B cell (primary cell): Measurements from ENCODE around the gene SAC3D1. TPM values are rescaled to one million over a fixed set of nuclear protein-coding genes. Genes with fewer than 3 reads are reported as not detected.
A peak's percentile ranks its signal among the peaks of the same experiment; 100 is the strongest.

ENCODE experiments used
- ATAC-seq: fragments of 200-7000 bp; cut with Tn5 transposase; one replicate; pipeline ENCODE4 v1.10.0; 2021; ENCODE audit warnings: low read depth, mild to moderate bottlenecking, moderate number of reproducible peaks, moderate library complexity
- CTCF ChIA-PET: fragments of 350-600 bp; sonication (Branson Sonifier 250); formaldehyde crosslinking; loops from one replicate; lab custom pipeline; 2021; ENCODE audit warnings: antibody characterized with exemption, inconsistent platforms; lab: Charles Lee
- POLR2A ChIA-PET: fragments of 350-600 bp; sonication (Branson Sonifier 250); formaldehyde crosslinking; loops from one replicate; lab custom pipeline; 2021; ENCODE audit warnings: antibody characterized with exemption; lab: Charles Lee
- DNase-seq: peaks from one replicate; pipeline ENCODE4 v3.0.0; 2013
- H2AFZ ChIP-seq: 2 replicates; pipeline ENCODE4 v1.6.1; 2012; ENCODE audit warnings: mild to moderate bottlenecking, low read depth, low read length; ENCODE audit not compliant: insufficient read depth, poor library complexity, severe bottlenecking
- H3K27ac ChIP-seq, 2 donors: 1 replicate in 1 of 2; 2 replicates in 1 of 2; pipeline ENCODE4 v1.5.1; 2012 to 2013; ENCODE audit warnings: low read length in 2 of 2, mild to moderate bottlenecking in 2 of 2, moderate library complexity in 1 of 2
- H3K27me3 ChIP-seq, 4 experiments: fragments of 200-600 bp in 1 of 4; sonication (generic) in 1 of 4; replicated peaks in 1 of 4; 1 replicate in 2 of 4; 2 replicates in 2 of 4; pipeline versions ENCODE4 v1.6.1 to v1.7.0; 2013 to 2016; ENCODE audit warnings: low read length in 3 of 4, mild to moderate bottlenecking in 2 of 4, mixed read lengths in 1 of 4, moderate library complexity in 1 of 4; ENCODE audit not compliant: insufficient read depth in 4 of 4, control insufficient read depth in 3 of 4; ENCODE audit errors: control extremely low read depth in 1 of 4
- H3K36me3 ChIP-seq, 2 experiments: replicated peaks in 1 of 2; 1 replicate in 1 of 2; 2 replicates in 1 of 2; pipeline versions ENCODE4 v1.6.1 to v1.7.1; 2013; ENCODE audit warnings: low read length in 1 of 2; ENCODE audit not compliant: insufficient read depth in 2 of 2, control insufficient read depth in 1 of 2; ENCODE audit errors: control extremely low read depth in 1 of 2, extremely low read depth in 1 of 2
- H3K4me1 ChIP-seq, 2 donors: fragments of 200-600 bp in 1 of 2; sonication (generic) in 1 of 2; 1 replicate in 1 of 2; 2 replicates in 1 of 2; pipeline versions ENCODE4 v1.5.1 to v1.6.1; 2013 to 2017; ENCODE audit warnings: low read length in 2 of 2; ENCODE audit not compliant: control insufficient read depth in 2 of 2, insufficient read depth in 2 of 2
- H3K4me2 ChIP-seq: replicated peaks from 2 replicates; pipeline ENCODE3; 2012; ENCODE audit warnings: mild to moderate bottlenecking, low read depth, low read length; ENCODE audit not compliant: poor library complexity, severe bottlenecking
- H3K4me3 ChIP-seq, 5 experiments: fragments of 200-600 bp in 1 of 5; sonication (generic) in 1 of 5; 1 replicate in 3 of 5; 2 replicates in 2 of 5; pipeline versions ENCODE4 v1.5.1 to v1.7.0; 2011 to 2016; ENCODE audit warnings: low read length in 4 of 5, mild to moderate bottlenecking in 4 of 5, low read depth in 2 of 5, control low read depth in 1 of 5, moderate library complexity in 1 of 5; ENCODE audit not compliant: insufficient read depth in 1 of 5; ENCODE audit errors: control extremely low read depth in 1 of 5, extremely low read depth in 1 of 5
- H3K79me2 ChIP-seq: fragments of 200-600 bp; sonication (generic); one replicate; pipeline ENCODE4 v1.6.0; 2016; ENCODE audit warnings: low read length; ENCODE audit not compliant: control insufficient read depth, insufficient read depth
- H3K9ac ChIP-seq: fragments of 200-600 bp; sonication (generic); 2 replicates; pipeline ENCODE4 v1.6.1; 2017; ENCODE audit warnings: mild to moderate bottlenecking, low read length, moderate library complexity
- H3K9me3 ChIP-seq, 3 donors: one replicate each; pipeline versions ENCODE4 v1.6.1 to v1.7.1; 2013; ENCODE audit warnings: low read length in 2 of 3; ENCODE audit not compliant: control insufficient read depth in 2 of 3, insufficient read depth in 1 of 3; ENCODE audit errors: control extremely low read depth in 1 of 3
- H4K20me1 ChIP-seq: 2 replicates; pipeline ENCODE4 v1.6.0; 2012; ENCODE audit warnings: mild to moderate bottlenecking, low read length; ENCODE audit not compliant: insufficient read depth, control insufficient read depth, poor library complexity, severe bottlenecking
- H3K27ac Mint-ChIP-seq: one replicate; pipeline ENCODE4 v1.8.0; 2021; ENCODE audit warnings: mixed read lengths
- H3K27me3 Mint-ChIP-seq: one replicate; pipeline ENCODE4 v1.8.0; 2021; ENCODE audit warnings: mixed read lengths
- H3K4me1 Mint-ChIP-seq: one replicate; pipeline ENCODE4 v1.8.0; 2021; ENCODE audit warnings: mixed read lengths
- H3K4me3 Mint-ChIP-seq: one replicate; pipeline ENCODE4 v1.8.0; 2021; ENCODE audit warnings: mixed read lengths
- H3K9me3 Mint-ChIP-seq: one replicate; pipeline ENCODE4 v1.8.0; 2022; ENCODE audit warnings: mixed read lengths; ENCODE audit not compliant: insufficient read depth
- CTCF ChIP-seq: fragments of 200-600 bp; IDR thresholded peaks from one replicate; pipeline ENCODE4 v1.8.0; 2022; ENCODE audit warnings: antibody characterized with exemption, mild to moderate bottlenecking
- EZH2 ChIP-seq: IDR thresholded peaks from 2 replicates; pipeline ENCODE4 v1.6.1; 2012; ENCODE audit warnings: borderline replicate concordance, low read depth, mild to moderate bottlenecking, moderate library complexity, low read length; ENCODE audit not compliant: insufficient read depth, poor library complexity, severe bottlenecking
- WGBS: methylation state at CpG from one replicate; pipeline ENCODE4 v1.1.5; 2013; ENCODE audit warnings: missing lambda C conversion rate; ENCODE audit not compliant: insufficient coverage; 5-methylcytosine and 5-hydroxymethylcytosine counted together
- intact Hi-C: fragments of 100-400 bp; cut with micrococcal nuclease; formaldehyde crosslinking; loops from one replicate; pipeline ENCODE4 v1.10.0; 2022
- polyA plus RNA-seq: library from polyadenylated mRNA; depleted of rRNA; stranded (reverse); fragments of >200 nt; gene quantifications from 2 replicates; pipeline ENCODE4 v1.2.3, GENCODE V29; 2012
- total RNA-seq, 2 donors: library from RNA; stranded (reverse); fragments of 120-200 nt in 1 of 2; gene quantifications; 1 replicate in 1 of 2; 2 replicates in 1 of 2; pipeline versions ENCODE4 v1.2.3 to v1.2.4, GENCODE V29; 2013 to 2022

SAC3D1 gene
- total and polyA plus RNA-seq, 2 donors (not counting 1 experiment from before 2014, with no cell fraction given), result 5.9 to 6.0 TPM

GRCh38 chr11:64994318-64994717 lies 46.7 kb upstream of the SAC3D1 start:
- DNase-seq (no peak), ATAC-seq (no peak)
- Histone ChIP-seq H3K9ac (no peak overlapping the region), H4K20me1 (no peaks in the 10 kb centered on the region), H3K27ac (no peak overlapping the region), H3K4me3 (no peak overlapping the region), H2AFZ (no peak overlapping the region), H3K9me3 (peaks cover 0 to 4% (median 0%) of the 10 kb centered on the region in 3 donors), H3K4me2 (no peak overlapping the region), H3K27me3 (no peaks in the 10 kb centered on the region), H3K36me3 (no peaks in the 10 kb centered on the region), H3K4me1 (peaks cover 34 to 42% of the 10 kb centered on the region in 2 donors), H3K79me2 (no peaks in the 10 kb centered on the region)
- TF ChIP-seq CTCF (no peak), EZH2 (no peak)
- Mint-ChIP-seq H3K27me3 (no peaks in the 10 kb centered on the region), H3K9me3 (no peaks in the 10 kb centered on the region), H3K27ac (no peak overlapping the region), H3K4me3 (no peak overlapping the region), H3K4me1 (peaks cover 47% of the 10 kb centered on the region)
- 94% methylated on average over 7 of the region's 7 CpGs for WGBS
- ChIA-PET POLR2A (no interaction called here), CTCF (interaction anchor here (1.0 kb wide), 1 partner anchor 100 kb away, joined by 3 read pairs; no protein-coding TSS in a partner anchor)
- intact Hi-C loops, result no loop called here

- Histone ChIP-seq H3K36me3 (no peaks in the 10 kb centered on the region), H3K79me2 (no peaks in the 10 kb centered on the region), H3K9ac (peak overlapping the region; percentile 70), H3K27ac (peak overlapping the region in 1 of 2 donors; percentile 60), H4K20me1 (no peaks in the 10 kb centered on the region), H2AFZ (peak overlapping the region; percentile 86), H3K4me2 (peak overlapping the region; percentile 84), H3K4me3 (peak overlapping the region in 4 of 5 experiments; percentile 42 to 67 (median 53)), H3K27me3 (no peaks in the 10 kb centered on the region), H3K9me3 (no peaks in the 10 kb centered on the region), H3K4me1 (peaks cover 20 to 22% of the 10 kb centered on the region in 2 donors)
- ChIA-PET CTCF (interaction anchor here (0.6 to 4.0 kb wide), 11 partner anchors 10 to 479 kb away, joined by 3 to 24 read pairs (median 4); partner anchors contain the start of genes ARL2 and CDC42BPG), POLR2A (interaction anchor here (1.1 to 1.5 kb wide), 2 partner anchors 12 to 138 kb away, joined by 3 to 5 read pairs; no protein-coding TSS in a partner anchor)
- H3K27ac Mint-ChIP-seq, result peak overlapping the region; percentile 74
- TF ChIP-seq CTCF, result no peak
- TF ChIP-seq EZH2, result no peak
- intact Hi-C loops, result no loop called here
- peak overlapping the region; percentile 77 for H3K4me3 Mint-ChIP-seq
- no peaks in the 10 kb centered on the region for H3K9me3 Mint-ChIP-seq
- DNase-seq (no peak), ATAC-seq (no peak)
- H3K27me3 Mint-ChIP-seq, result no peaks in the 10 kb centered on the region
- 42% methylated on average over 11 of the region's 11 CpGs for WGBS
- peaks cover 30% of the 10 kb centered on the region for H3K4me1 Mint-ChIP-seq
These were observed 44.7 kb upstream of the SAC3D1 start for GRCh38 chr11:64996327-64996709.
